ENCODE results near the gene CLN6.
"Not testable (repeated sequence)": the region's sequence is repeated elsewhere in the genome, so short reads cannot be mapped to it uniquely, and the experiment has no call there.

CLN6 gene

DNA sequence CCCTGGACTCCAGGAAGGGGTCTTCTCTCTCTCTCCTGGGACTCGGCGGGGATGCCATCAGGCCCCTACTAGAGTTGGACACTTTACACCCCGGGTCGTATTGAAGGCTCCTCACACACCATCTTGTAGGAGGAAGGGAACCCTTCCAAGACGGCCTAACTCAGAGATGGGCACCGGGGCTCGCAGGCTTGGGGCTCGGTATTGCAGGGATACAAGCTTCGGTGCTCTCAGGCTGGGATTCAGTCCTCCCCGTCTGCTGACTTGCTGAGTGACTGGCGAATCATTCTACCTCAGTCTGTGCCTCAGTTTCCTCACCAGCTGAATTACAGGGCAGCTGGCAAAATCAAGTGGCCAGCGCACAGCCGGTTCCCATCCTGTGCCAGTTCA, 24.0 kb downstream of the CLN6 start:
- no peak for DNase-seq

DNA sequence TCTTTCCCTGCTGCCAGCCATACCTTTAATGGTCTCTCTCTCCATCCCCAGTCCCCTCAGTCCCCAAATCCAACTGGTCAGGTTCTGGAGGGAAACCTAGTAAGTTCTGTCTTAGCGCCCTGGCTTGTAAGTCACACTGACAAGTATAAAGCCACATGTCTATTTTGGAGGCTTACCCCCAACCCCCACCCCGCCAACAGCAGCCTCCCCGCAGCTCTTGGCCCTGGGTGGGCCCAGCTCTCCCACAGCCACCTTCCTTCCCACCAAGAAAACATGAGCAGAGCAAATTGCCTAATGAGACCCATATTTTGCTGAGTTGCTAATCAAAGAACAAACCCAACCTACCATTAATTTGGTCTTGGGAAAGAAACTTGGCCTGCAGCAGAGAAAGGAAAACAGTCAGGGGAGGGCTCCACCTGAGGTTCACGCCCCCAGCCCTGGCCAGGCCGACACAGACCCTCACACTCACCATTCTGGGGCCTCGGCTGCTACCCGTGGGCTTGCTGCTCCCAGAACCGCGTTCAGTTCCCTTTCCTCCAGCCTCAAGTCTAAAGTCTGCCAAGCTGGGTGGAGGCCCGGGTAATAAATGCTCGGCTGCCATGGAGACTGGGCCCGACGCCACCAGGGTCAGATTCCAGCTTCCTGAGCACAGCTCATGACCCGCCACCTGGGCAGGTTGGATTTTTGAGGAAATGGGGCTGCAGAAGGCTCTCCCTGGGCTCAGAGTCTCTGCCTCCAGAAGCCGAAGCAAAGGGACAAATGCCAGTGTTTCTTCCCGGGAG, 24.6 kb downstream of the CLN6 start, which contains the start of gene CALML4:
TSS of gene CALML4 (minus strand) at position 557 of the 782 bp plus-strand sequence. CDS start at position 472, 85 bp downstream.
- no peak for DNase-seq

DNA sequence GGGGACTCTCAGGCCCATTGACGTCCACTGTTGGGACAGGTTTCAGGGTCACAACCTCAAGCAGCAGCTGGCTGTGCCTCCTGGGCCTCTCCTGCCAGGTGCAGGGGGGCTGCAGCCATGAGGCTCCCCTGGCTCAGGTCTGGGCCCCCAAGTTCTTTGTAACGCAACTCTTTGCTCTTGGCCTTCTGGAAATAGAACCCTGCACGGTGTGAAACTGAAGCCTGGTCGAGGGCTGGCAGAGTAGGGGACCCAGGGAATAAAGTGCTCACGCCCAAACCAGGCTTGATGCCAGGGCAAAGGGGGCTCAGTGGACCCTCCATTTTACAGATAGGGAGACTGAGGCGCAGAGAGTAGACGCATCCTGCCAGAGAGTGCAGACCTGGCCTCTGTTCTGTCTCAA, 25.2 kb downstream of the CLN6 start:
- no peak for DNase-seq

DNA sequence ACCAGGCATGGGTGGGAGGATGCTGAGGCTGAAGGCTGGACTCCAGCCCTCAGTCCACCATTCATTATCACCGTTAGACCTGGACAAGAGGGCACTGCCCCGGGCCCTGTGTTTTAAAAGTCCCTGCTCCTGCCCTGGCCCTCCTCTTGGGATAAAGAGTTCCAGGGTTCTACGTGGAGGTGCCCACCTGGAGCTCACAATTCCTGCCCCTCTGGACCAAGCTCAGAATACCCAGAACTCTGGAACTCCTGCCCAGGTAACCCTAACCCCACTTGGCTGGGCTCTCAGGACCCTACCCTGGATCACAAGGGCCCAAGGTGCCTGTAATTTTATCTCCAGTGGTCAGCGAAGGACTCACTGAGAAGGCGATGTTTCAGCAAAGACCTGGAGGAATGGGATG, 25.6 kb downstream of the CLN6 start:
- DNase-seq: no peak

DNA sequence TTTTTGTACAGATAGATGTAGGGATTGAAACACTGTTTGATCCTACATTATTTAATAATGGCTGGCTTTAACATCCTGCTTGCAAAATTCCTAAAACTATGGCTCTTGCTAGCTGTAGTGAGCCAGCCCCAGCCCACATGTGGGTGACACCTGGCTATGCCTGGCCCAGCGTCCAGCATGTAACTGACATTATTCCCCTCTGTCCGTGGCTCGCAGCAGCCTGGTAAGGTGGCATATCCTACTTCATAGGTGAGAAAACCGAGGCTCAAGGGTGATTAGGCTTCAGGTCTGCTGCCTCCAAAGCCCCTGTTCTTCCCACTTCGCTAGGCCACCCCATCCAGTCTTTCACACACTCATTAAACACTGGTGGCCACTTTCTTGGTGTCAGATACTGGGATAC, 26.0 kb downstream of the CLN6 start:
- no peak for DNase-seq

DNA sequence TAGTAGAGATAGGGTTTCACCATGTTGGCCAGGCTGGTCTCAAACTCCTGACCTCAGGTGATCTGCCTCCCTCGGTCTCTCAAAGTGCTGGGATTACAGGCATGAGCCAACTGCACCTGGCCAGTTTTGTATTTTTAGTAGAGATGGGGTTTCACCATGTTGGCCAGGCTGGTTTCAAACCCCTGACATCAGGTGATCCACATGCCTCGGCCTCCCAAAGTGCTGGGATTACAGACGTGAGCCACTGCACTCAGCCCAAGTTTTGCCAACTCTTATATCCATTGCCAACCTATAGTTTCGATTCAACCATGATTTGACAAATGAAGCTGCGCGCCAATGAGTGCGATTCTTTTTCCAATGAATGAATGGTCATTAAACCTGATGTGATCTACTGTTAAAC, 26.5 kb downstream of the CLN6 start:
- DNase-seq: not testable (repeated sequence)

DNA sequence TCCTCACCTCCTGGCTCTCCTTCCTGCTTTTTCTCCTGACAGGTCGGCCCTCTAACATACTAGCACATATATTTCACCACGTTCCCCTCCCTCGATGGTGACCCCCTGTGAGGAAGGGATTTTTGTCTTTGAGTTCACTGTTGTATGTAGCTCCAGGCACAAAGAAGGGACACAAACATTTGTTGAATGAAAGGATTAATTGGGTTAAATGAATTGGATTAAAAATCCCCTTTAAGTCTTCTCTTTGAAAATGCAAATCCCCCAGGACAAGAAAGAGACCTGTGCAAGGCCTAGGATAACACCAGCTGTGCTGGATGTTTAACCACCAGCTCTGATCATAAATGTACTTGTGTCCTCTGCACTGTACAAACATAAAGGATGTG, 27.7 kb downstream of the CLN6 start:
- DNase-seq: no peak

DNA sequence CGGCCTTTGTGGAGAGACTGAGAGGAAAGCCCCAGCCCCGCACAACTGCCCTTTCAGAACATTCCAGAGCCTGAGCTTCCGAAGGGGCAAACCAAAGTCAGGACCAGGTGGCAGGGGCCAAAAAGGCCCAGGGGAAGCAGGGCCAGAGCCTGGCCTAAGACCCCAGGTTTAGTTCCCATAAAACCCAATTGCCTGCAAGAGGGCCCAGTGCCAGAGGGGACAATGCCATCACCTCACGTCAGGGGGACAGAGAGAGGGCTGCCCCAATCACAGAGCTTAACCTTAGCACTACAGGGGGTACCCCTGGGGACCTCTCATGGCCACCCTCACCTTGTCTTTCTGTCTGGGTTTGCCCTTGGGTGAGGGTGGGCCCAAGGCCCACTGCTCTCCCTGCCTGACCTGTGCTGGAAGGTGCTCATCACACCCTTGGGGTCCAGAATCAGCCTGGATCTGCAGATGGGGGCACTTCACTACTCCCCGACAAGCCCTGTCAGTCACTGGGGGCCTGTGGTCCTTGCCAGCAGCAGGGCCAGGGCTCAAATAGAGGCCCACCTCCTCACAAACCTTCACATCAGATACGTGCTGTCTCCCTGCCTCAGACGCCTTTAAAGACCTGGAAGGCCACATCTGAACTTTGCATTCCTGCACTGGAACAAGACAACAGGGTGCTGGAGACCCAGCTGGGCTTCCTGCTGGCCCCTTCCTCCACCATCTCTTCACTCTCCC, 28.2 kb downstream of the CLN6 start:
- no peak for DNase-seq

DNA sequence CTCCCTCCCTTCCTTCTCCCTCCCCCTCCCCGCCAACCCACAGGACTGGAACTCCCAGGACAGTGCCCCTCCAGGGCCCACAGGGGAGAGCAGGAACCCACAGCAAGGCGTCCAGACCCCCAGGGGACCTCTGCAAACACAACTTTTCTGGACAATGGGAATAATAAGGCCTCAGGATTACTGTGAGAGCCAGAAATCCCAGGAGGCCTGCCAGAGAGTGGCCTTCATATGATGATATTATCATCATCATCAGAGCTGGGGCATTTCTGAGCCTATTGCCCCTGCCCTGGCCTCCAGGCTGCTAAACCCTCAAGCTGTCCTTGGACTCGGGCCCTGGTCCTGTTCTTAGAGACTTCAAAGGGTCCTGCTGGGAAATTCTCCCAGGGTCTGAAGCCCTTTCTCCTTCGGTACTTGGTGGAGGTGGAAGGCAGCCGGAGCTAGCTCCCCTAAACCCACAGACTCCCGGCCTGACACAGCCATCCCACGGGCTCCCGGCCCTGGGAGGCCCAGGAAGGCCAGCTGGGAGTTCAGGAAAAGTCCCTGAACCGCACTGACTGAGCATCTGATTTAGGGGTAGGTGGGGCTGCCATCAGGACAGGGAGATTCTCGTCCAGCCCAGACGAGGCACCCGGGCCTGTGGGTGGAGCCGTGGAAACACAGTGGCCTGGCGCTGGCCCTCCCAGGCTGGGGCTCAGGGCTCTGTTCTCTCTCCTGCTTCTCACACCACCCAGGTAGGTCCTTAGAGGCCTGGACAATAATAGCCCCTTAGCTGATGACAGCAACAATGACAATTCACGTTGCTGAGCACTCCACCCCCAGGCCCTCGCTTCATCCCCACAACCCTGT, 29.3 kb downstream of the CLN6 start:
- DNase-seq: no peak

DNA sequence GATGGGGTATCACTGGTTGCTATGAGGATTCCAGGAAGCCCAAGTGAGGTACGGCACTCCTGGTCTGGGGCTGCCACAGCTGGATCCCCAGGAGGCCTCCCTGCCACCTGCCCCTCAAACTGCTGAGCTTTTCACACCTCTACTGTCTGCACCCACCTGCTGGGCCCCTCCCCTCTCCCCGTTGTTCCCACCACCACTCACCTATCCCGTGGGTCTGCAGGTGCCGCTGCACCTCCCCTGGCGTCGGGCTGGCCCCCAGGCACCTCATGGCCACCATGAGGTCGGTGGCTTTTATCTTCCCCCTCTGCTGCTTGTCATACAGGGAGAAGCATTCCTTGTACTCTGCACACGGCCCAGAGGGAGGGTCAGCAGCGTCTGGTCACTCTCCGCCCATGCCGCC, 30.2 kb downstream of the CLN6 start:
- DNase-seq: no peak

DNA sequence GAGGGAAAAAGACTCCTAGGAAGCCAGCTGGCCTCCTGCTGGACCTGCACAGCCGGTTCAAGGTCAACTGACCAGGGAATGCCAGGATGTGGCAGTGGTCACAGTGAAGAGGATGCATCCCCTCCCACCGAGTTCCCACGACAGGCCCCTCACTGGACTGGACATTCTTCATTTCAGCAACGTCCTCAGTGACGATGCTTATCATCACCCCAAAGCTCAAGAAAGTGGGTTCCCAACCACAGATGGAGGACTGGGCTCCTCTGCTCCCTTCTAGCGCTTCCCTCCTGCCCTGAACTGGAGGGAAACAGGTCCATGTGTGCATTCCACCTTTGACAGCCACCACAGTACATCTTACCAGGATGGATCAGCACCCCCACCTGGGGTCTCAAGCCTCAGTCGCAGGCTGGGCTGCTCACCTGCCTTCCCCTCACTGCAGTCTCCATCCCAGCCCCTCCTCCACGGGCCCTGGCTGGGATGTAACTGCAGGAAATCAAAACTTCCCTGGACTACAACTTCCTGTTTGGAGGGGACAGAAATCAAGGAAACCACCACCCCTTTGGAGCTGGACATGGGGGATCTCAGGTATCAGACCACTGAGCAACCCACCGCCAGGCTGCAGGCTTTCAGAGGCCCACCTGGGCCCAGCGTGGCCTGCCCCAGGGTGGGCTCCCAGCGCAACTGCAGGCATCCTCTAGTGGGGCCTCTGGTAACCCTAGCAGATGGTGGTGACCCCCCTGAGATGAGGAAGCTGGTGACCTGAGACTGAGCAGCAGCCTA, 31.7 kb downstream of the CLN6 start:
- no peak for DNase-seq

DNA sequence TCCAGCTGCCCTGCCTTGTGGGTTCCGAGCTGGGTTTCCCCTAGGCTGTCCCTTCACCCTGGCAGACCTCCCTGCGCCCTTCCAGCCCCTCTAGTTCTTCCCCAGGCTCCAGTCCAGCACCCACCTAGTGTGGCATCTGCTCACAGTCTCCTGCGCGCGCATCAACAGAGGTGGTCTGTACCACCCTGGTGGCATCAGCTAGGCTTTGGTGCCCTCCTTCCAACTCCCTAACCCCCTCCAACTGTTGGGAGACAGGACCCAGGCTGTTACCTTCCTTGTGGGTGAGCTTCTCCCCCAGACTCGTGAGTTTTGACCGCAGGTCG, 32.4 kb downstream of the CLN6 start:
- DNase-seq: no peak

DNA sequence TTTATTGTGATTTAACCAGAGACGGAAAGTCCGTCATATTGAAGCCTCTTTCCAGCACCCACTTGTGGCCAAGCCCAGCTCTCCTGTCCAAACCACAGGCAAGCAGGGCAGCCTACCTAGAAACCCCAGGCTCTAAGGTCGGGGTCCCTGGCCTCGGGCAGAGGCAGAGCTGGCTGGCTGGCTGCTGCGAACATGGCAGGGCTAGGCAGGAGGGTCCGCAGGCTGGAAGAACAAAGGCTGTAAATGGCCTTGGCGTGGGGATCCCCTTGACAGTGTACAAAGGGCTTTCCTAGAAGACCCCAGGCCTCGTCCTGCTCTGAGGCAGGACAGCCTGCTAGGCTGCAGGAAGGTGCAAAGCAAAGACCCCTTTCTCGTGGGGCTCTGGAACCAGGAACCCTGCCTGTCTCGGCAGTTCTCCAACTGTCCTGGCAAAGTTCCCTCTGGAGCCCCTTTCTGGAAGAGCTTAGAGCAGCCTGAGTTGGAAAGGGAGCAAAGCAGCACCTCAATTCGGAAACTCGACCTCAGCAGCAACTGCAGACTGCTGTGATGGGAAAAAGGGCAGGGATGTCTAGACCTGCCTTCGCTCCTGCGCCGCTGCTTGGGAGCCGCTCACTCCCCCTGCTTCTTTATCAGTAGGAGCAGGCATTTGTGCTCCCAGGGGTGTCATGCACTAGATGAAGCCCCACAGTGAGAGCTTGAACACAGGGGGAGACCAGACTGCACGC, 32.9 kb downstream of the CLN6 start:
- no peak for DNase-seq

DNA sequence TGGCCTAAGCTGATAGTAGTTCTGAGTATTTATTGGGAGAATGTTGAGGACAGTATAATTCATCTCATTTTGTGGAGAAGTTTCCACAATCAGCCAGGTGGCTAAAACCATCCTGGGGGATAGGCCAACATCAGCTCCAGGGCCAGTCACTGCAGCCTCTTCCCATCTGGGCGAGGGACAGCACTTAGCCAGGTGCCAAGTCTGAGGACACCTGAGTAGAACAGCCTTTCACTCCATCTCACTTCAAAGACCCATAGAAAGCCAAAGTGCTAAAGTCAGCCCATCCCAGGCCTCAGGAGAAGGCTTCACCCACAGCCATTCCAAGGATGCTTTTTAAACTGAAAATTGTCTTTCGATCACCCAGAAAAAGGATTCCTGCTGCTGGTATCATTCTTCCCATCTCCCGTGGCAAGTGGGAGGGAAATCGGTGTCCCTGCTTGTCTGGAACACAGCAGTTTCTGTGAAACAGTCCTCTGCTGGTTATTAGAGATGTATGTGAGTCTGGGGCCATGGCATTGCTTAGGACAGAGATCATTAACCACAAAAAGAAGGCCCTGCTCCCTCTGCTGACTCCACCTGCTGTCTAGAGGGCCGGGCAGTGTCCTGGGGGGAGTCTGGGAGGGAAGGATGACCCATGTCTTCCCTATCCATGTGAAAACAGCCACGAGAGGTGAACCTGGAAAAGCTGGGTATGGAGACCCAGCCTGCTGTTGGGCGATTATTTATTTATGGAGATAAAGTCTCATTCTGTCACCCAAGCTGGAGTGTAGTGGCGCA, 34.0 kb downstream of the CLN6 start:
- DNase-seq: no peak

DNA sequence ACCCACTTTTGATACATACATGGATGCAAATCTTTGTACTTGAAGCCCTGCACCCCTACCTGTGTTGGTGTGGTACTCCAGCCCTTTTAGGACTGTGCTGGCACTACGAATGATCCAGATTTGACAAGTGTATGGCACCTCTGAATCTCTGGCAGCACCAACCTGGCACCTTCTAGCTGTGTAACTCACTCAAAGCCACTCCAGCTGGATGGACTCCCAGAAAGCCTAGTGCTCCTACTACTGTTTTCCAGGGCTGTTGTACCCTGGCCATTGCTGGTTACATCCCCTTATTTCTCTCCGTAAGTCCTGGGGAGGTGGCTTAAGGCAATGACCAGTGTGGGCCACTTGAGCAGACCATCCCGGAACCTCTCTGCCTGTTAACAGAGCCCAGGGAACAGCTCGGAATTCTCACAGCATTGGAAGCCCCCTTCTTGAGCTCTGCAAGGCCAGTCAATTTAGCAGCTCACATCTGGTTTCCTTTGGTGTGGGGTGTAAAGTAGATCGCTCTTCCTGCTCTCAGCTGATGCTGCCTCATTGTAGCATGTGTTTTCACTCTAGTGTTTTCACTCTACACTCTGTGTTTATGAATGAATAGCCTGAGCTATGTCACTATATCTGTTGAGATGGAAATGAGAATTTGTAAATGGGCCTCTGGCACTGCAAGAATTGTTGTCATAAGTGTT, 36.6 kb downstream of the CLN6 start:
- no peak for DNase-seq

DNA sequence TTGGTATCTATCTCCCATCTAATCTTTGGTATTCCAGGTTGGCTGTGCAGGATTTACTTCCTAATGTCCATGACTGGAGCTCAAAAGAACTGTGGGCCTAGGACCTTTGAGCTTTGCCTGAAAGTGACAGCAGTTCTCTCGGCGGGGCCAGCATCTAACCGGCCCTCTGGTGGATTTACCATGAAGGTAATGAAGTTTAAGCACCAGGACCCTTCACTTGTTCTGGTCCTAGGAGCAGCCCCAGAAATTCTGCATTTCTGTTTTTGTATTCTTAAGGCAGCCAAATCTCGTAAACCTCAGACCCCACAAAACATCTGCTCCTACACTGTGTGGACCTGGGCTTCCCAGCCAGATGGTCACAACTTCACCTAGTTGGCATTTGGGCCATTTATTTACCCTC, 37.4 kb downstream of the CLN6 start:
- DNase-seq: no peak

DNA sequence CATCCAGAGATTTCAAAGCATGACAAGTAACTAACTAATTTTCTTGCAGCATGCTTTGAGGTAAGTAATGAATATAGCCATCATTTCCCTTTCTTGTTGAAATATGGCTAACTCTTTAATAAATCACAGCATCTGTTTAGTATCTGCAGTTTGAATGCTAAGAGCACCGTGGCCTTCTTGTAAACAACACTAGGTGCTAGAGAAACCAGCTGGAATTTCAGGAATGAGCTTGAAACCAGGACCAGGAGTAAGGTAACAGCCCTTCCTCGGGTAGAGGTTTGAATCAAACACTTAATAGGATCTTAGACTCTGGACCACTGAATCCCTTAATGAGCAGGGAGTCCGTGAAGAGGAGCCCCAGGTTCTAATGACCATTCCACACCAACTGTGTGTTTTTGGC, 38.0 kb downstream of the CLN6 start:
- DNase-seq: no peak

DNA sequence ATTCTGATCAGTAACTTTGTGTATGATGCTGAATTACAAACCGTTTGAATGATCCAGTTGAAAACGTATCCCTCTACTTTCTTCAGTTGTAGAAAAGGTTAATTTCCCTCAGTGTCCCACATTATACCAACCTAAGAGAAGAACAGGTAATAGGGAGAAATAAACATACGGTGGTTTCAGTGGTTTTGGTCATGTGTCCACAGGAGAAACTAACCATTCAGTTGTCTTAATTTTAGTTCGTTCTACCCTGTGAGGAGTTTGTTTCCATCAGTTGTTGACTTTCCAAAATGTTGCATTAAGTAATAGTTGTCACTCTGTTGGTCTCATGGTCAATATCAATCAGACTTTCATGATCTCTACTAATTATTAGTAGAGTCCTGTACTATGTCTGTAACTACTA, 39.5 kb downstream of the CLN6 start:
- DNase-seq: no peak

DNA sequence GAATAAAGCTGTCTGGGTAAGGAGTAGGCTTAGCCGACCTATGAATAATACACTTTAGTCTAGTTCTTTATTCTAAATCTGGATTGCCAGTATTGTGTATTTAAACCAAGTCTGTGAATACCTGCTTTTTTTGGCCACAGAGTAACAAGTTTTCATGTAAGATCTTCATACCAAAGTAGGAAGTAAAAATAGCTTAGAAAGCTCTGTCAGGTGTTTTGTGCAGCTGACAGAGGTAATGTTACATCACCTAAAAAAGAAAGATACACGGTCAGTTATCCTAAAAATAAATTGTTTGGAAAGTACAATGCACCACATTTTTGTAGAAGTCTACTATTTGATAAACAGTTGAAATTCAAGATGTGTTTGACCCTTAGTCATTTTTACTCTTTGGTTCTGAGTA, 40.9 kb downstream of the CLN6 start:
- DNase-seq: no peak

DNA sequence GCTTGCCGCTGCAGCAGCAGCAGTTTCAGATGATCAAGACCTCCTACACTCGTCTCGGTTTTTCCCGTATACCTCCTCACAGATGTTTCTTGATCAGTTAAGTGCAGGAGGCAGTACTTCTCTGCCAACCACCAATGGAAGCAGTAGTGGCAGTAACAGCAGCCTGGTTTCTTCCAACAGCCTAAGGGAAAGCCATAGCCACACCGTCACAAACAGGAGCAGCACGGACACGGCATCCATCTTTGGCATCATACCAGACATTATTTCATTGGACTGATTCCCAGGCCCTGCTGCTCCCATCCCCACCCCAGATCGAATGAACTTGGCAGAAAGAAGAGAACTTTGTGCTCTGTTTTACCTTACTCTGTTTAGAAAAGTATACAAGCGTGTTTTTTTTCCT, 42.0 kb downstream of the CLN6 start:
- no peak for DNase-seq

Measured in activated CD4-positive, alpha-beta T cell treated with anti-CD3 and anti-CD28 coated beads, Interleukin-2, amount 50 U/mL, for 16 hours (primary cell).